ENCODE measurements around the gene GDF10. TPM values are rescaled to one million over a fixed set of nuclear protein-coding genes. Genes with fewer than 3 reads are reported as not detected.

GDF10 gene
- total RNA-seq, 4 donors from 2014 or later = 0.23 to 3.9 (median 1.0) TPM

- WGBS, 2 donors = 82 to 88% methylated on average over 9 of the region's 9 CpGs
- no peak overlapping the region for H3K4me3 ChIP-seq (ENCODE audit: low read depth, poor library complexity, severe bottlenecking)
- TF ChIP-seq CTCF (IDR thresholded peaks at IDR 0.05) = no peak
- TF ChIP-seq POLR2A (IDR thresholded peaks at IDR 0.05) = no peak
- peak in 1 of 2 donors; percentile 80 for DNase-seq (ENCODE audit: low spot score in 2 of 2)
- intact Hi-C loops (cut with DNase I; ENCODE audit: low total_unique reads) = no loop called here
Measured at GRCh38 chr10:47288916-47289495, 11.0 kb upstream of the GDF10 start.

GRCh38 chr10:47289921-47290320, 10.1 kb upstream of the GDF10 start:
- intact Hi-C loops (cut with DNase I; ENCODE audit: low total_unique reads) = no loop called here
- peak in 1 of 2 donors; percentile 39 for DNase-seq (ENCODE audit: low spot score in 2 of 2)
- no peak for TF ChIP-seq POLR2A (IDR thresholded peaks at IDR 0.05)
- TF ChIP-seq CTCF (IDR thresholded peaks at IDR 0.05) = no peak
- WGBS, 2 donors = 97% methylated on average over 6 of the region's 6 CpGs
- no peak overlapping the region for H3K4me3 ChIP-seq (ENCODE audit: low read depth, poor library complexity, severe bottlenecking)

- intact Hi-C loops (cut with DNase I; ENCODE audit: low total_unique reads) = no loop called here
- H3K4me3 ChIP-seq (ENCODE audit: low read depth, poor library complexity, severe bottlenecking) = no peak overlapping the region
- WGBS, 2 donors = 81 to 84% methylated on average over 3 of the region's 3 CpGs
- DNase-seq (ENCODE audit: low spot score in 2 of 2) = peak in 1 of 2 donors; percentile 49
- TF ChIP-seq POLR2A (IDR thresholded peaks at IDR 0.05) = no peak
Measured at GRCh38 chr10:47290338-47290737, 9.7 kb upstream of the GDF10 start.

DNA sequence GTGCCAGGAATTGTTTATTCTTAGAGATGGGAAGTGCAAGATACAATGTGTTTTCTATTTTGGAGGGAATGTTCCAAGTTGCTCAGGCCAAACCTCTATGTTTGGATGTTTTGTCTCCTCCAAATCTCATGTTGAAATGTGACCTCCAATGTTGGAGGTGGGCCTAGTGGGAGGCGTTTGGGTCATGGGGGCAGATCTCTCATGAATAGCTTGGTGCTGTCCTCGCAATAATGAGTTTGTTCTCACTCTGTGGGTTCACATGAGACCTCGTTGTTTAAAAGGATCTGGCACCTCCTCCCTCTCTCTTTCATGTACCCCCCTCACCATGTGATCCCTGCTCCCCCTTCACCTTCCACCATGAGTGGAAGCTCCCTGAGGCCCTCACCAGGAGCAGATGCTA, 8.3 kb upstream of the GDF10 start:
- WGBS, 2 donors = 24 to 57% methylated on average over 3 of the region's 3 CpGs

GRCh38 chr10:47294057-47294456, 5.9 kb upstream of the GDF10 start:
- WGBS, 2 donors = 97 to 98% methylated on average over 9 of the region's 9 CpGs
- TF ChIP-seq CTCF (IDR thresholded peaks at IDR 0.05) = no peak
- TF ChIP-seq POLR2A (IDR thresholded peaks at IDR 0.05) = no peak
- DNase-seq (ENCODE audit: low spot score in 2 of 2) = peak in 1 of 2 donors; percentile 60
- intact Hi-C loops (cut with DNase I; ENCODE audit: low total_unique reads) = no loop called here
- H3K4me3 ChIP-seq (ENCODE audit: low read depth, poor library complexity, severe bottlenecking) = no peak overlapping the region

More for the DNA sequence above, 8.3 kb upstream of the GDF10 start:
- TF ChIP-seq POLR2A (IDR thresholded peaks at IDR 0.05) (no peak), CTCF (IDR thresholded peaks at IDR 0.05) (no peak)
- H3K4me3 ChIP-seq (ENCODE audit: low read depth, poor library complexity, severe bottlenecking) = no peak overlapping the region
- intact Hi-C loops (cut with DNase I; ENCODE audit: low total_unique reads) = no loop called here
- DNase-seq (ENCODE audit: low spot score in 2 of 2) = peak; percentile 69 to 85

DNA sequence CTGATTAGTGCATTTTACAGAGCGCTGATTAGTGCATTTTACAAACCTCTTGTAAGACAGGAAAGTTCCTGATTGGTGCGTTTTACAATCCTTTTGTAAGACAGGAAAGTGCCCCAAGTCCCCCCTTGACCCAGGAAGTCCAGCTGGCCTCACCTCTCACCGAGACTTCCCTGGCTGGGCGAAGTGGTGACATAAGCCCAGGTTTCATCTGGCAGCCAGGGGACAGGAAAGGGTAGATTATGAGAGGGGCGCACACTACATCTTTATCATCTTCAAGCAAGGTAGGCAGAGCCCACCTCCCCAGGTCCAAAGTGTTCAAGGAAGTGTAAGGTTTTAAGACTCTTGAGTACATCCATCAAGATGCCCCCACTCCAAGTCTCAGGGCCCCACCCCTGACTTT, 5.5 kb upstream of the GDF10 start:
- no peak overlapping the region for H3K4me3 ChIP-seq (ENCODE audit: low read depth, poor library complexity, severe bottlenecking)
- TF ChIP-seq POLR2A (IDR thresholded peaks at IDR 0.05) (no peak), CTCF (IDR thresholded peaks at IDR 0.05) (no peak)
- WGBS, 2 donors = 95% methylated on average over 5 of the region's 5 CpGs
- intact Hi-C loops (cut with DNase I; ENCODE audit: low total_unique reads) = no loop called here
- DNase-seq (ENCODE audit: low spot score in 2 of 2) = no peak

Measured in lower leg skin (tissue), 4 donors.